Measurements from ENCODE around the gene MAD1L1.

MAD1L1 gene

GRCh38 chr7:2097492-2097891 lies 135.3 kb downstream of the MAD1L1 start:
- DNase-seq (ENCODE audit: low read depth): no peak
- H3K4me3 ChIP-seq (ENCODE audit: control insufficient read depth, low read depth, low read length): no peak overlapping the region
- TF ChIP-seq CTCF (conservative IDR thresholded peaks at IDR 0.05; ENCODE audit: control insufficient read depth, insufficient read depth, low read depth, low read length): no peak

GRCh38 chr7:2096692-2097387 lies 135.9 kb downstream of the MAD1L1 start:
- DNase-seq (ENCODE audit: low read depth): no peak
- no peak for TF ChIP-seq CTCF (conservative IDR thresholded peaks at IDR 0.05; ENCODE audit: control insufficient read depth, insufficient read depth, low read depth, low read length)
- no peak overlapping the region for H3K4me3 ChIP-seq (ENCODE audit: control insufficient read depth, low read depth, low read length)

- H3K4me3 ChIP-seq (ENCODE audit: control insufficient read depth, low read depth, low read length): no peak overlapping the region
- DNase-seq (ENCODE audit: low read depth): no peak
- TF ChIP-seq CTCF (conservative IDR thresholded peaks at IDR 0.05; ENCODE audit: control insufficient read depth, insufficient read depth, low read depth, low read length): no peak
Observed at GRCh38 chr7:2095436-2095835, 137.3 kb downstream of the MAD1L1 start.

GRCh38 chr7:2094454-2095045 lies 138.2 kb downstream of the MAD1L1 start:
- no peak overlapping the region for H3K4me3 ChIP-seq (ENCODE audit: control insufficient read depth, low read depth, low read length)
- no peak for TF ChIP-seq CTCF (conservative IDR thresholded peaks at IDR 0.05; ENCODE audit: control insufficient read depth, insufficient read depth, low read depth, low read length)
- no peak for DNase-seq (ENCODE audit: low read depth)

GRCh38 chr7:2093843-2094220 lies 138.9 kb downstream of the MAD1L1 start:
- DNase-seq (ENCODE audit: low read depth): no peak
- no peak for TF ChIP-seq CTCF (conservative IDR thresholded peaks at IDR 0.05; ENCODE audit: control insufficient read depth, insufficient read depth, low read depth, low read length)
- no peak overlapping the region for H3K4me3 ChIP-seq (ENCODE audit: control insufficient read depth, low read depth, low read length)

- TF ChIP-seq CTCF (conservative IDR thresholded peaks at IDR 0.05; ENCODE audit: control insufficient read depth, insufficient read depth, low read depth, low read length): no peak
- no peak overlapping the region for H3K4me3 ChIP-seq (ENCODE audit: control insufficient read depth, low read depth, low read length)
- DNase-seq (ENCODE audit: low read depth): no peak
Observed at GRCh38 chr7:2093215-2093842, 139.4 kb downstream of the MAD1L1 start.

All from fibroblast of mammary gland (primary cell).